Chondrocyte (in vitro differentiated cells): Measurements from ENCODE around the gene SIRT5. TPM values are rescaled to one million over a fixed set of nuclear protein-coding genes. Genes with fewer than 3 reads are reported as not detected.
A peak's percentile ranks its signal among the peaks of the same experiment; 100 is the strongest.

Experiments
- DNase-seq: peaks from one replicate; pipeline ENCODE4 v3.0.0; 2021; ENCODE audit warnings: mixed read lengths, low spot score
- H3K27ac Mint-ChIP-seq: one replicate; pipeline ENCODE4 v1.8.0; 2021; ENCODE audit warnings: mild to moderate bottlenecking, moderate library complexity, mixed read lengths; ENCODE audit not compliant: unreplicated experiment
- H3K27me3 Mint-ChIP-seq: 2 replicates; pipeline ENCODE4 v1.8.0; 2021; ENCODE audit warnings: low read depth, mixed read lengths
- H3K36me3 Mint-ChIP-seq: 2 replicates; pipeline ENCODE4 v1.8.0; 2021; ENCODE audit warnings: low read depth, mixed read lengths
- H3K4me1 Mint-ChIP-seq: 2 replicates; pipeline ENCODE4 v1.8.0; 2021; ENCODE audit warnings: low read depth, mild to moderate bottlenecking, mixed read lengths
- H3K4me3 Mint-ChIP-seq: one replicate; pipeline ENCODE4 v1.8.0; 2021; ENCODE audit warnings: mild to moderate bottlenecking, moderate library complexity, mixed read lengths; ENCODE audit not compliant: unreplicated experiment
- H3K9me3 Mint-ChIP-seq: 2 replicates; pipeline ENCODE4 v1.8.0; 2021; ENCODE audit warnings: low read depth, mixed read lengths
- total RNA-seq: library from RNA; stranded (reverse); gene quantifications from 3 replicates; pipeline ENCODE4 v1.2.1, GENCODE V29; 2021
- TF ChIP-seq, protein P1 (sequence below): fragments of 200-600 bp; sonication (generic); IDR thresholded peaks from 2 replicates; pipeline ENCODE4 v1.5.0; 2021; ENCODE audit warnings: antibody characterized with exemption, mild to moderate bottlenecking, moderate library complexity

Gene SIRT5
- total RNA-seq, 1 donor from 2014 or later, result 8.0 TPM

DNA sequence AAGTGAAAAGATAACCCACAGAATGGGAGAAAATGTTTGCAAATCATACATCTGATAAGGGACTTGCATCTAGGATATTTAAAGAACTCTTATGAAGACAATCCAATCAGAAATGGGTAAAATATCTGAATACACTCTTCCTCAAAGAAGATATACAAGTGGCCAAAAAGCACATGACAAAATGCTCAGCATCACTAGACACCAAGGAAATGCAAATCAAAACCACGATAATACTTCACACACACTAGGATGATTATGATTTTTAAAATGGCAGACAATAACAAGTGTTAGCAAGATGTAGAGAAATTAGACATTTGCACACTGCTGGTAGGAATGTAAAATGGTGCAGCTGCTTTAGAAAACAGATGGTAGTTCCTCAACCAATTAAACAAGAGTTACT lies 34.8 kb upstream of the SIRT5 start:
- TF ChIP-seq, protein P1, sequence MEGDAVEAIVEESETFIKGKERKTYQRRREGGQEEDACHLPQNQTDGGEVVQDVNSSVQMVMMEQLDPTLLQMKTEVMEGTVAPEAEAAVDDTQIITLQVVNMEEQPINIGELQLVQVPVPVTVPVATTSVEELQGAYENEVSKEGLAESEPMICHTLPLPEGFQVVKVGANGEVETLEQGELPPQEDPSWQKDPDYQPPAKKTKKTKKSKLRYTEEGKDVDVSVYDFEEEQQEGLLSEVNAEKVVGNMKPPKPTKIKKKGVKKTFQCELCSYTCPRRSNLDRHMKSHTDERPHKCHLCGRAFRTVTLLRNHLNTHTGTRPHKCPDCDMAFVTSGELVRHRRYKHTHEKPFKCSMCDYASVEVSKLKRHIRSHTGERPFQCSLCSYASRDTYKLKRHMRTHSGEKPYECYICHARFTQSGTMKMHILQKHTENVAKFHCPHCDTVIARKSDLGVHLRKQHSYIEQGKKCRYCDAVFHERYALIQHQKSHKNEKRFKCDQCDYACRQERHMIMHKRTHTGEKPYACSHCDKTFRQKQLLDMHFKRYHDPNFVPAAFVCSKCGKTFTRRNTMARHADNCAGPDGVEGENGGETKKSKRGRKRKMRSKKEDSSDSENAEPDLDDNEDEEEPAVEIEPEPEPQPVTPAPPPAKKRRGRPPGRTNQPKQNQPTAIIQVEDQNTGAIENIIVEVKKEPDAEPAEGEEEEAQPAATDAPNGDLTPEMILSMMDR, result peak; percentile 23
- H3K36me3 Mint-ChIP-seq, result no peaks in the 10 kb centered on the region
- no peak overlapping the region for H3K4me3 Mint-ChIP-seq

DNA sequence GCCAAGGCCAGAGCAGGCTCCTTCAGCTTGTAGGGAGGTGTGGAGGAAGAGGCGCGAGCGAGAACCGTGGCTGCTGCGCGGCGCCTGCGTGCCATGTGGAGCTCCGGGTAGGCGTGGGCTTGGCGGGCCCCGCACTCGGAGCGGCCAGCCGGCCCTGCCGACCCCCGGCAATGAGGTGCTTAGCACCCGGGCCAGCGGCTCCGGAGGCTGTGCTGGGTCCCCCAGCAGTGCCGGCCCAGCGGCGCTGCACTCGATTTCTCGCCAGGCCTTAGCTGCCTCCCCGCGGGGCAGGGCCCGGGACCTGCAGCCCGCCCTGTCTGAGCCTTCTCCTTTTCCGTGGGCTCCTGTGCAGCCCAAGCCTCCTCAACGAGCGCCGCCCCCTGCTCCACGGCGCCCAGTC lies 32.9 kb upstream of the SIRT5 start:
- TF ChIP-seq, protein P1, result no peak
- peaks cover 3% of the 10 kb centered on the region for H3K27me3 Mint-ChIP-seq
- H3K36me3 Mint-ChIP-seq, result no peaks in the 10 kb centered on the region
- no peaks in the 10 kb centered on the region for H3K9me3 Mint-ChIP-seq
- H3K4me1 Mint-ChIP-seq, result no peaks in the 10 kb centered on the region
- H3K27ac Mint-ChIP-seq, result no peak overlapping the region
- no peak overlapping the region for H3K4me3 Mint-ChIP-seq
- no peak for DNase-seq

More for the DNA sequence above, 34.8 kb upstream of the SIRT5 start:
- no peak overlapping the region for H3K27ac Mint-ChIP-seq
- H3K27me3 Mint-ChIP-seq, result peaks cover 3% of the 10 kb centered on the region
- no peak for DNase-seq
- no peaks in the 10 kb centered on the region for H3K4me1 Mint-ChIP-seq
- H3K9me3 Mint-ChIP-seq, result no peaks in the 10 kb centered on the region

DNA sequence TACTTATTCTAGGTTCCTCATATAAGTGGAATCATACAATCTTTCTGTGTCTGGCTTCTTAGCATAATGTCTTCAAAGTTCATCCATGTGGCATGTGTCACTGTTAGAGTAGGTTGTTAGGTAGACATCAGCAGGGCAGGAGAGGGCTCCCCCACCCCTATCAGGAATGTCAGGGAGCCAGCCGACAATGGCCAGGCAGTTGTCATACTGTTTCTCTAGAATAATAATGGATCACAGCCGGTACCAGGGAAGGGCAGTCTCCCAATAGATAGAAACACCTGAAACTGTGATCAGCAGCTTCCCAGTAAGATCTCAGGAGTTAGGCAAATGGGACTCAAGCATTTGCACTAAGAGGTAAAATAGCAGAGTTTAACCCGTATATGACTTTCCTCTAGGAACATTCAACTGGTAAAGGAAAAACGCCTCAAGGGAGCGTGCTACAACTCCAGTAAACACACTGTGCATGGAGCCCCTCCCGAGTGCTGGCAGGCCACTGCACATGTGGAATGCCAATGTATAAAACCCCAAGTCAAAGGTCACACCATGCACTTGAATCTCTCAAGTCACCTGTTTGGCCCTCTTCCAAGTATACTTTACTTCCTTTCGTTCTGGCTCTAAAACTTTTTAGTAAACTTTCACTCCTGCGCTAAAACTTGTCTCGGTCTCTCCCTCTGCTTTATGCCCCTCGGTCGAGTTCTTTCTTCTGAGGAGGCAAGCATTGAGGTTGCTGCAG lies 29.8 kb upstream of the SIRT5 start:
- Mint-ChIP-seq H3K36me3 (no peaks in the 10 kb centered on the region), H3K27ac (no peak overlapping the region), H3K27me3 (no peaks in the 10 kb centered on the region), H3K4me1 (no peaks in the 10 kb centered on the region), H3K4me3 (no peak overlapping the region), H3K9me3 (no peaks in the 10 kb centered on the region)
- DNase-seq, result no peak
- TF ChIP-seq, protein P1, result no peak

DNA sequence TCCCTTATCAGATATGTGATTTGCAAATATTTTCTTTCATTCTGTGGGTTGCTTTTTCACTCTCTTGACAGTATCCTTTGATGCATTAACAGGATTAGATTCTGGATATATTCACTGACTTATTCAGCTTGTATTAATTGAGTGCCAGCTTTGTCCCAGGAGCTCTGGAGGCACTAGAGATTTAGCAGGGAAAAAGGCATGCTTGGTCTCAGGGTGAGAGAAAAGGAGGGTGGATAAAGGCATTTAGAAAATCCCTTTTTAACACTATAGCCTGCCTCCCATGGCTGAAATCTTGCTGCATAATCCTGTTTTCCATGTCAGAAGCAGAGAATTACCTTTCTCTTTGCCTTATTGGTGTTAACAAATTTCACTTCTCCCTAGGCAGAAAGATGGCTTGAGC lies 28.5 kb upstream of the SIRT5 start:
- Mint-ChIP-seq H3K27ac (no peak overlapping the region), H3K36me3 (no peaks in the 10 kb centered on the region), H3K4me1 (no peaks in the 10 kb centered on the region), H3K4me3 (no peak overlapping the region), H3K27me3 (no peaks in the 10 kb centered on the region), H3K9me3 (no peaks in the 10 kb centered on the region)
- no peak for DNase-seq
- TF ChIP-seq, protein P1, result no peak

DNA sequence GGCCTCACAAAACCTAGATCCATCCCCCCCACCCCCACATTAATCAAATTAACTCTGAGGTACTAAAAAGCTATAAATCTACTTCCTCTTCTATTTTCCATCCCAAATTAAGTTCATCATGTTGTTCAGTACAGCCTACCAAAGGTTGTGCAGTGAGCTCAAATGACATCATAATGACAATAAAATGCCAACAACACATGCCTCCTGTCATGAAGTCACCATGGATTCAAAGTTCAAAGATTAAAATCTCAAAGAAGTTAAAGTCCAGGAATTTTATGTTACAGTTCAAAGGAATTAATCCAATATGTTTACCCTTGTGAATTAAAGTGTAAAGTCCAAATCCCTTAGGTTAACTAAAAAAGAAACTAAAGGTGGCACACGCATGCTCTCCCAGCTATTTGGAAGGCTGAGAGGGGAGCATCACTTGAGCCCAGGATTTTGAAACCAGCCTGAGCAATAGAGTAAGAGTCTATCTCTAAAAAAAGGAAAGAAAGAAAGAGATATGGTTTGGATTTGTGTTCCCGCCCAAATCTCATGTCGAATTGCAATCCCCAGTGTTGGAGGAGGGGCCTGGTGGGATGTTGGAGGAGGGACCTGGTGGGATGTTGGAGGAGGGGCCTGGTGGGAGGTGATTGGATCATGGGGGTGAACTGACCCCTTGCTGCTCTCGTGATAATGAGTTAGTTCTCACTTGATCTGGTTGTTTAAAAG lies 25.7 kb upstream of the SIRT5 start:
- no peaks in the 10 kb centered on the region for H3K27me3 Mint-ChIP-seq
- TF ChIP-seq, protein P1, result no peak
- no peak overlapping the region for H3K4me3 Mint-ChIP-seq

More for the DNA sequence above, 25.7 kb upstream of the SIRT5 start:
- Mint-ChIP-seq H3K27ac (no peak overlapping the region), H3K9me3 (no peaks in the 10 kb centered on the region), H3K4me1 (no peaks in the 10 kb centered on the region), H3K36me3 (no peaks in the 10 kb centered on the region)
- no peak for DNase-seq
